Upper lobe of left lung (tissue), 4 donors: ENCODE results near the gene ATP11A.

ENCODE experiments used
- CTCF ChIP-seq, 6 experiments: fragments of 450-650 bp in 4 of 6; fragments of 200-600 bp in 2 of 6; sonication (generic) in 2 of 6; IDR thresholded peaks; one replicate each; pipeline ENCODE4 v1.5.1; 2016 to 2019; ENCODE audit warnings: antibody characterized with exemption in 6 of 6
- POLR2A ChIP-seq, 4 donors: fragments of 450-650 bp; IDR thresholded peaks; one replicate each; pipeline ENCODE4 v1.5.1; 2016 to 2017; ENCODE audit warnings: antibody characterized with exemption in 4 of 4, mild to moderate bottlenecking in 2 of 4
- POLR2AphosphoS5 ChIP-seq, 2 donors: sonication (generic); formaldehyde crosslinking; IDR thresholded peaks; one replicate each; pipeline ENCODE4 v1.5.1; 2017; ENCODE audit warnings: antibody characterized with exemption in 2 of 2

- TF ChIP-seq CTCF (IDR thresholded peaks at IDR 0.05) (no peak), POLR2AphosphoS5 (IDR thresholded peaks at IDR 0.05) (no peak), POLR2A (IDR thresholded peaks at IDR 0.05) (no peak)
Observed at GRCh38 chr13:112680741-112681360, 9.0 kb upstream of the ATP11A start.
